ENCODE results near the gene WWOX. TPM values are rescaled to one million over a fixed set of nuclear protein-coding genes. Genes with fewer than 3 reads are reported as not detected.

Gene WWOX
- total and polyA plus RNA-seq, 2 of the 8 experiments (the other 6 are each of a cell fraction or from before 2014, with no cell fraction given): 5.4 to 16.7 TPM

GRCh38 chr16:78946556-78946955 lies 847.1 kb downstream of the WWOX start (continued):
- TF ChIP-seq RXRA (IDR thresholded peaks at IDR 0.05; ENCODE audit: insufficient read depth, low read depth, low read length) (no peak), SUZ12 (IDR thresholded peaks at IDR 0.05; ENCODE audit: low read length) (no peak), GTF2F1 (IDR thresholded peaks at IDR 0.05; ENCODE audit: borderline replicate concordance, low read depth, low read length) (no peak), BRCA1 (IDR thresholded peaks at IDR 0.05; ENCODE audit: low read depth, low read length) (no peak), HDAC6 (IDR thresholded peaks at IDR 0.05; ENCODE audit: low read depth, low read length) (no peak)

All from H1 (cell line).